ENCODE data around the gene CPT1C. TPM values are rescaled to one million over a fixed set of nuclear protein-coding genes. Genes with fewer than 3 reads are reported as not detected.

CPT1C gene
- 1 to 10 TPM; 2.7 to 4.8 TPM for total RNA-seq

DNA sequence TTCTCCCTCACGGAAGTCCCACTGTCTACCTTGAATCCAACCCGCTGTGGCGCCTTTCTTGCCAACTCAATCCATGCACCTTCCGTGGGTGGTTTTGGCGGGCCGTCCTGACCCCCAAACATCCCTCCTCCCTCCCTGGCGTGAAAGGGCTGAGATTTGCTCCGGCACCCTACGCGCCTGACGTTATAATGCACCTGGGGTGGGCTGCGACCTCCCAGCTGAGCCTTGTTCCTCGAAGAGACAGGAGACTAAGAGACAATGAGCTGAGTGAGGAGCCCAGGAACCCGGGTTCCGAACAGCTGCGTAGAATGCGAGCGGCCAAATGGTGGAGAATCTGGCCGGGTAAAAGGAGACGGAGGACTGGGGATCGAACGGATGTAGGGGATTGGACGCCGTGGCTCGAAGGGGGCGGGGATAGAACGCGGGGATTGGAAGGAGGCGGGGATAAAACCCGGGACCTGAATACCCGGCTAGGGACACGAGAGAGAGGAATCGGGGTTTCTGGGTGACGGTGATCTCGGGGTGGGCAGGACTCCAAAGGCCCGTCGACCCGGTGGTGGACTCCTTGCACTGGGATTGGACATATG lies at the start of gene CPT1C:
Gene CPT1C (plus strand): TSS at position 461 of the 587 bp plus-strand sequence. CDS start 1,137 bp downstream, outside the sequence.

DNA sequence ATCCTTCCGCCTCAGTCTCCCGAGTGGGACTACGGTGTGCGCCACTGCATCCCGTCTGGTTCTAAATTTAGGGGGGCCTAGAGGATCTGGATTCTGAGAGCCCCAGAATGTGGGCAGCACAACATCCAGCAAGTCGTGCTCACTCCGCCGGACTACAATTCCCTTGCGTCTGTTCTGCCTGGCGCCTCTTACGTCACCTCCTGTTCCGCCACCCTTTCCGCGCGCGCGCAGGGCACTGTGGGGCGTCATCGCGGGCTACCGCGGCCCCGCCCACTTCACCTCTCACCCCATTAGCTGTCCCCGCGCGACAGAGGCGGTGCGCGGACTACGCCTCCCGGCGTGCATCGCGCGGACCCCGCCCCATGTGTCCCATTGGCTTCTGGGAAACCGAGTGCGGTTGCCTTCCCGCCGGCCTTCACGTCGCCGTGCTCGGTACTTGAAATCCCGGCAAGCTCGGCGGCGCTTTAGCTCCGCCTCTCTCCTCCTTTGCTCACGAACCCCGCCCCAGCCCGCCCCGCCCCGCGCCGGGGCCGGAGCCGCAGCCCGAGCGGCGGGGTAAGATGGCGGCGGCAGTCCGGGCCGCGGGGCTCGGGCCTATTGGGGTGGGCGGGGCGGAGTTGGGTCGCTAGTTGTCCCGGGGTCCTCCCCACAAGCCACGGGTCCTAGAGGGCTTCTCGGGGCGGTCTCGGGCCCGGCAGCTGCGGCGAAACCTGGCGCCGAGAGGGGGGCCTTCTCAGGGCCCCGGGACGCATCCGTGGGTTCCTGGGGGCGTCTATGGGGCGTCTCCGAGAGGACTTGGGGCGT lies 49.0 kb upstream of the CPT1C start, which contains the start of gene SCAF1:
Gene SCAF1 (plus strand): TSS at position 522 of the 804 bp plus-strand sequence. CDS start 2,818 bp downstream, outside the sequence.

DNA sequence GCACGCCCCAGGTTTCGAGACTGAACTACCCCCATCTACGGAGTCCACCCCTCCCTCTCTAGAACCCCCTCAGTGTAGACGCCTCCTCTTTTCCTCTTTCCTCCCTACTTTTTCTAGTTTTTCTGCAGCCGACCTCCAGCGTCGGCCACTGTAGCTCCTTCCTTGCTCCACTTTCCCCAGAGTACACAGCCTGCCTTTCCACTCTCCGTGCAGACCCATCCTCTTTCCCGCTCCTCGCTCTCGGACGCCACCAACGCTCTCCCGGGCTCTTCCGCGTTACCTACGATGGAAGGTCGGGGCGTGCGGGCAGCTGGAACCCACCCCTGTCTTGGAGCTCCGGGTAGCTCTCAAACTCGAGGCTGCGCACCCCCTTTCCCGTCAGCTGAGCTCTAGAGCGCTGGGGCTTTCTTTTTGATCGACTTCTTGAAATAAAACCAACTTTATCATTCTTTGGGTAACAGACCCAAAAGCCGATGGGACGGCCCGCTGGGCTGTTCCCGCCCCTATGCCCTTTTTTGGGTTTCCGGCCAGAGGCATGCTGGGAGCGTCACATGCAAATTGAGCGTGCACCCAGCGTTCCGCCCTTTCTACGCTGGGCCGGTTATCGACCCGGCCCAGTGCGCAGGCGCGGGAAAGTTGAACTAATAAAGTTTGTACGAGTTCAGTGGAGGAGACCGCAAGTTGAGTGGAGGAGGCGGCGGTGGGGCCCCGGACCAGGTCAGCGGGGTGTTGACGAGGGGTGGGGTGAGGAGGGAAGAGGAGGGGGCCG lies 25.4 kb upstream of the CPT1C start, which contains the start of the genes BCL2L12 and IRF3:
Gene BCL2L12 (plus strand): TSS at position 583 of the 769 bp plus-strand sequence. CDS start 760 bp downstream, outside the sequence.
Gene IRF3 (minus strand): TSS at position 507 of the 769 bp plus-strand sequence. CDS start 1,019 bp downstream, outside the sequence.

DNA sequence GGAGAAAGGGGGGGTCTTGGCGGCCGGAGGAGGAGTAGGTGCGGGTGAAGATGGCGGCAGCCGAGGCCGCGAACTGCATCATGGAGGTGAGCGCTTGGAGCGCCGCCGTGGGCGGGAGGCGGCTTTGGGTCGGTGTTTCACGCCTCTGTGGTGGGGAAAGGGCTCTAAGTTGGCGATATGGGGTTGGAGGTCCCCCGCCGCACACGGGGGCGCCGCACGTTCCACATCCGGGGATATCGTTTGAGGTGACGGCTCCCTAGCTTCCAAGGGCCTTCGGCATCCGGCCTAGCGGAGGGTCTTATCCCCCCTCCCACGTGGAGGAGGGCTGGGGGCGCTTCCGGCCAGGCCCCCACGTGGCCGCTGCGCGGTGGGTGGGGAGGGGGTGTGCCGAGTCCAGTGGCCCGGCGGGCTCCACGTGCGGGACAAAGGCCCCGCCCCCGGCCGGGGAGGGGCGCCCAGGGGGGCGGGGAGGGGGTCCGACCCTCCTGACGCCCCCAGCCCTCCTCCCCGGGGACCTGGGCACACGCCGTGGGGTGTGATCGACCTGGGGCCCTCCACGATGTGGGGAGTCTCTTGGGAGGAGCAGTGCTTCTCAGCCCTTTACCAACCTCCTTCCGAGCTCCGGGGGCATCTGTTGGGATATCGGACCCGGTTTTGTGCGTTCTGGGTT lies 13.6 kb upstream of the CPT1C start, which contains the start of gene PRMT1:
Gene PRMT1 (plus strand): TSS at position 41 of the 670 bp plus-strand sequence. CDS start 10 bp downstream, at position 51.

DNA sequence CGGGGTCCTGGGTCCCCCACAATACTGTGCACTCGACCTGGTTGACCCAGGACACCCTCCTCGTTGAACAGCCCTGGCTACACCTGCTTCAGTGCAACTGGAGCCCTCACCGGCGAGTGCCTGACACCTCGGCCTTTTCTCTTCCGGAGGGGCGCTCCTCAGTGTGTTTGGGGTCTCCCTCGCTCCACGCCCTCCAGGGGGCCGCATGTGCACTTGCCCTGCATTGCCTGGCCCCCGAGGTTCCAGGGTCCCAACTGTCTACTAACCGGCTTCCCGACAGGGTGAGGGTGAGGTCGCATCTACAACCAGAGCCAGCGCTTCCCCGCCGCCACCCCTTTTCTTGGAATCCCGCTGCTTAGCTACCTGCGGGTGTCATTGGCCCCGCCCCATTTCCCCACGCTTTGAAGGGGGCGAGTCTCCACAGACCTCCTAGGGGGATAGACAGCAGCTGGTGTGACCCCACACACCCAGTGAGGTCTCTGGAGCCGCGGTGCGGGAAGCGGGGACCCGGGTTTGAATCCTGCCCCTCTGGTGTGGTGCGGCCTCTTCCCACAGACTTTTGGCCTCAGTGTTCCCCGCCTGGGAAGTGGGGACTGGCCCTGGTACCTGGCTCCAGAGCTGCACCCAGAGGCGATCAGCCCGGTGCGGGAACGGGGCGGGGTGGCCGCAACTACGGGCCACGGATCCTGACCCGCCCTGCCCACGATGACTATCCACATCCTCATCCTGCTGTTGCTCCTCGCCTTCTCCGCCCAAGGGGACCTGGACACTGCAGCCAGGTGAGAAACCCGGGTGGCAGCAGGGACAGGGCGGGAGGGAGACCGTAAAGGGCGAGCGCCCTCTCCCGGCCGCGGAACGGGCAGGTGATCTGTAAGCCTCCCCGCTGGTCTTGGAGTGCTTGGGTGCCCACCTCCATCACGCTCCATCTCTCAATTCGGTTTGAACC lies 1.5 kb upstream of the CPT1C start, which contains the start of gene ADM5:
Gene ADM5 (plus strand): TSS at position 462 of the 946 bp plus-strand sequence. CDS start 244 bp downstream, at position 706.

DNA sequence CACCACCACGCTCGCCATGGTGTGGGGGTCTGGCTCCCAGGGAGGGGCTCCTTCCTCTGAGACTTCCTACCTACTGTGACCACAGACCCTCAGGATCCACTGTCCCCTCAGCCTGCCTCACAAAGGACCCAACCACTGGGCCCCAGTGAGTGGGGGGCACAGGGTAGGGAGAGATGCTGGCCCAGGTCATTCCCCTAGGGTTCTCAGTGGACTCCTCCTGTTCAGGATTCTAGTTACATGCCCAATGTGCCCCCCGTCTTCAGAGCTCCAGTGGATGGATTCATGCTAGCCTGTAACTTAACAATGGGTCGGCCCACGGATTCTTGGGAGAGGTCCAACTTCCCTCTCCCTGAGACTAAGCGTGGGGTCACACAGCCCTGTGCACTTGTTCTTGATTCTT lies 72.3 kb downstream of the CPT1C start, which contains the start of gene TSKS:
Gene TSKS (minus strand): TSS at position 77 of the 400 bp plus-strand sequence. CDS start 59 bp downstream, at position 18.

Small RNA genes lying within 50 kb of the gene (small RNA-seq; reads per million reads assigned to genes)
- 0 to 0.52 reads per million in 2 donors for gene MIR5088

Other genes starting within 250 kb of the CPT1C start
- gene SLC17A7, start 249.6 kb upstream of the CPT1C start, total RNA-seq = under 1 TPM in 1 of 2 donors, not detected in 1; under 0.01 TPM
- 100 to 1,000 TPM in 1 of 2 donors, 10 to 100 TPM in 1; 89.5 to 132 TPM for gene PIH1D1, start 239.3 kb upstream of the CPT1C start, total RNA-seq
- 10 to 100 TPM; 47.0 to 65.0 TPM for gene ALDH16A1, start 237.9 kb upstream of the CPT1C start, total RNA-seq
- gene FLT3LG, start 216.9 kb upstream of the CPT1C start, total RNA-seq = 1 to 10 TPM; 2.7 to 3.8 TPM
- gene RPL13A, start 203.5 kb upstream of the CPT1C start, total RNA-seq = 1,000 to 10,000 TPM; 1,225 to 1,537 TPM
- 1,000 to 10,000 TPM; 1,700 to 1,752 TPM for gene RPS11, start 194.7 kb upstream of the CPT1C start, total RNA-seq
- gene FCGRT, start 178.5 kb upstream of the CPT1C start, total RNA-seq = 10 to 100 TPM; 21.7 to 27.0 TPM
- 1 to 10 TPM; 1.4 to 3.0 TPM for gene RCN3, start 163.1 kb upstream of the CPT1C start, total RNA-seq
- gene NOSIP, start 110.6 kb upstream of the CPT1C start, total RNA-seq = 100 to 1,000 TPM in 1 of 2 donors, 10 to 100 TPM in 1; 65.4 to 120 TPM
- under 1 TPM; 0.34 to 1.00 TPM for gene PRRG2, start 109.8 kb upstream of the CPT1C start, total RNA-seq
- 1 to 10 TPM; 3.4 to 4.7 TPM for gene PRR12, start 99.9 kb upstream of the CPT1C start, total RNA-seq
- 10 to 100 TPM; 11.0 to 11.3 TPM for gene RRAS, start 51.0 kb upstream of the CPT1C start, total RNA-seq
- gene SCAF1, start 48.9 kb upstream of the CPT1C start, total RNA-seq = 10 to 100 TPM; 18.6 to 19.3 TPM
- 10 to 100 TPM; 24.8 to 55.6 TPM for gene IRF3, start 25.3 kb upstream of the CPT1C start, total RNA-seq
- 10 to 100 TPM in 1 of 2 donors, 1 to 10 TPM in 1; 3.1 to 14.0 TPM for gene BCL2L12, start 25.2 kb upstream of the CPT1C start, total RNA-seq
- 100 to 1,000 TPM; 195 to 414 TPM for gene PRMT1, start 13.8 kb upstream of the CPT1C start, total RNA-seq
- gene ADM5, start 1.5 kb upstream of the CPT1C start, total RNA-seq = under 1 TPM; 0.34 to 1.00 TPM
- not detected for gene TSKS, start 72.2 kb downstream of the CPT1C start, total RNA-seq
- 10 to 100 TPM; 65.7 to 71.6 TPM for gene AP2A1, start 75.9 kb downstream of the CPT1C start, total RNA-seq
- gene FUZ, start 122.2 kb downstream of the CPT1C start, total RNA-seq = 10 to 100 TPM; 21.7 to 28.3 TPM
- gene MED25, start 127.2 kb downstream of the CPT1C start, total RNA-seq = 10 to 100 TPM; 16.9 to 19.0 TPM
- 10 to 100 TPM; 37.3 to 44.0 TPM for gene PTOV1, start 160.0 kb downstream of the CPT1C start, total RNA-seq
- gene PNKP, start 176.5 kb downstream of the CPT1C start, total RNA-seq = 10 to 100 TPM; 44.3 to 45.1 TPM
- 1 to 10 TPM; 8.3 to 10.0 TPM for gene AKT1S1, start 186.2 kb downstream of the CPT1C start, total RNA-seq
- gene TBC1D17, start 186.6 kb downstream of the CPT1C start, total RNA-seq = 10 to 100 TPM; 11.0 to 18.6 TPM
- under 1 TPM; under 0.01 to 1.00 TPM for gene IL4I1, start 205.8 kb downstream of the CPT1C start, total RNA-seq
- gene ATF5, start 238.1 kb downstream of the CPT1C start, total RNA-seq = 1 to 10 TPM; 6.7 to 8.6 TPM
- 10 to 100 TPM; 37.5 to 65.3 TPM for gene NUP62, start 238.4 kb downstream of the CPT1C start, total RNA-seq